Tibial nerve (tissue), 4 donors: ENCODE results near the gene GATAD2A.

ENCODE experiments used
- CTCF ChIP-seq, 5 experiments: fragments of 200-600 bp in 3 of 5; fragments of 450-650 bp in 2 of 5; sonication (generic) in 3 of 5; IDR thresholded peaks; one replicate each; pipeline ENCODE4 v1.5.1; 2016 to 2019; ENCODE audit warnings: antibody characterized with exemption in 5 of 5, mild to moderate bottlenecking in 3 of 5, moderate library complexity in 2 of 5
- EP300 ChIP-seq, 2 donors: sonication (generic); formaldehyde crosslinking; IDR thresholded peaks; one replicate each; pipeline ENCODE4 v1.6.1; 2017; ENCODE audit warnings: antibody characterized with exemption in 2 of 2, mild to moderate bottlenecking in 1 of 2
- POLR2A ChIP-seq, 2 donors: fragments of 450-650 bp; IDR thresholded peaks; one replicate each; pipeline ENCODE4 v1.6.1; 2017; ENCODE audit warnings: antibody characterized with exemption in 2 of 2, mild to moderate bottlenecking in 2 of 2, moderate library complexity in 2 of 2

GRCh38 chr19:19443902-19444680, 38.6 kb downstream of the GATAD2A start:
- TF ChIP-seq CTCF (IDR thresholded peaks at IDR 0.05) (no peak), POLR2A (IDR thresholded peaks at IDR 0.05) (no peak), EP300 (IDR thresholded peaks at IDR 0.05) (no peak)
